Thyroid gland (tissue), 4 donors: ENCODE data around the gene KRTAP2-4. TPM values are rescaled to one million over a fixed set of nuclear protein-coding genes. Genes with fewer than 3 reads are reported as not detected.
"Not testable (repeated sequence)": the region's sequence is repeated elsewhere in the genome, so short reads cannot be mapped to it uniquely, and the experiment has no call there.

Experiments used
- DNase-seq, 2 donors: peaks; one replicate each; pipeline ENCODE4 v3.0.0-alpha.2; 2019
- H3K27ac ChIP-seq, 3 donors: fragments of 200-600 bp; sonication (generic); 1 replicate in 2 of 3; 2 replicates in 1 of 3; pipeline ENCODE4 v1.5.1; 2016 to 2019; ENCODE audit warnings: mild to moderate bottlenecking in 1 of 3, moderate library complexity in 1 of 3
- H3K27me3 ChIP-seq: fragments of 200-600 bp; sonication (generic); one replicate; pipeline ENCODE4 v1.5.1; 2019
- H3K36me3 ChIP-seq, 2 donors: fragments of 200-600 bp; sonication (generic); one replicate each; pipeline ENCODE4 v1.5.1; 2016 to 2019
- H3K4me1 ChIP-seq, 2 donors: fragments of 200-600 bp; sonication (generic); one replicate each; pipeline ENCODE4 v1.5.1; 2017 to 2019
- H3K4me3 ChIP-seq, 3 donors: fragments of 200-600 bp; sonication (generic); replicated peaks in 1 of 3; 1 replicate in 2 of 3; 2 replicates in 1 of 3; pipeline ENCODE4 v1.5.1; 2016; ENCODE audit warnings: mild to moderate bottlenecking in 1 of 3
- H3K9me3 ChIP-seq: fragments of 200-600 bp; sonication (generic); one replicate; pipeline ENCODE4 v1.5.1; 2017
- POLR2A ChIP-seq, 2 donors: fragments of 450-650 bp; IDR thresholded peaks; one replicate each; pipeline ENCODE4 v1.6.1; 2017; ENCODE audit warnings: antibody characterized with exemption in 2 of 2, mild to moderate bottlenecking in 2 of 2, moderate library complexity in 1 of 2
- WGBS, 2 donors: methylation state at CpG; one replicate each; pipeline ENCODE4 v1.1.5; 2017; 5-methylcytosine and 5-hydroxymethylcytosine counted together
- intact Hi-C: fragments of 100-400 bp; cut with DNase I; formaldehyde crosslinking; loops from one replicate; pipeline ENCODE4 v1.15.1; 2023
- total RNA-seq, 4 donors: library from RNA; depleted of rRNA; stranded (reverse); fragments of >200 nt; gene quantifications; one replicate each; pipeline ENCODE4 v1.2.3, GENCODE V29; 2016
- TF ChIP-seq, protein P1 (sequence below), 6 experiments: fragments of 200-600 bp in 3 of 6; fragments of 450-650 bp in 3 of 6; sonication (generic) in 3 of 6; IDR thresholded peaks; one replicate each; pipeline ENCODE4 v1.5.1; 2016 to 2019; ENCODE audit warnings: antibody characterized with exemption in 6 of 6, mild to moderate bottlenecking in 2 of 6, inconsistent platforms in 1 of 6, moderate library complexity in 1 of 6

KRTAP2-4 gene
- total RNA-seq, 4 donors from 2014 or later = not detected

DNA sequence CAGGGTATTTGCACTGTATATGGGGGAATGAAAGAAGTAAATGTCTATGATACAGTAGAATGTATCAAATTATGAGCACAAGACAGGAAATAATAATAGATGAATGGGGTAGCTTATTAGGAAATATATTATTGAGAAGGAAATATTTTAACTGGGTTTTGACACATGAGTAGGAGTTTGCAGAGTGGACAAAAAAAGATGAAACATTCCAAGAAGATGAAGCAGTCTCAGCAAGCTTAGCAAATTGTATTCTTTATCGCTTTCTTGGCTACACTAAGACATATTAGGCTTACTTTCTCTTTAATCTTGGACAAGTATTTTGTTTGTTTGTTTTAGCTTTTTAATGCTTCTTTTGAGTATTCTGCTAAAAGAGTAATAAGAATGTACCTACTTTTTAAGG is 38.2 kb upstream of the KRTAP2-4 start:
- no peak for DNase-seq
- no peaks in the 10 kb centered on the region for H3K4me1 ChIP-seq
- H3K27me3 ChIP-seq = no peaks in the 10 kb centered on the region
- no peaks in the 10 kb centered on the region for H3K36me3 ChIP-seq
- no peak for TF ChIP-seq POLR2A (IDR thresholded peaks at IDR 0.05)
- TF ChIP-seq, protein P1, sequence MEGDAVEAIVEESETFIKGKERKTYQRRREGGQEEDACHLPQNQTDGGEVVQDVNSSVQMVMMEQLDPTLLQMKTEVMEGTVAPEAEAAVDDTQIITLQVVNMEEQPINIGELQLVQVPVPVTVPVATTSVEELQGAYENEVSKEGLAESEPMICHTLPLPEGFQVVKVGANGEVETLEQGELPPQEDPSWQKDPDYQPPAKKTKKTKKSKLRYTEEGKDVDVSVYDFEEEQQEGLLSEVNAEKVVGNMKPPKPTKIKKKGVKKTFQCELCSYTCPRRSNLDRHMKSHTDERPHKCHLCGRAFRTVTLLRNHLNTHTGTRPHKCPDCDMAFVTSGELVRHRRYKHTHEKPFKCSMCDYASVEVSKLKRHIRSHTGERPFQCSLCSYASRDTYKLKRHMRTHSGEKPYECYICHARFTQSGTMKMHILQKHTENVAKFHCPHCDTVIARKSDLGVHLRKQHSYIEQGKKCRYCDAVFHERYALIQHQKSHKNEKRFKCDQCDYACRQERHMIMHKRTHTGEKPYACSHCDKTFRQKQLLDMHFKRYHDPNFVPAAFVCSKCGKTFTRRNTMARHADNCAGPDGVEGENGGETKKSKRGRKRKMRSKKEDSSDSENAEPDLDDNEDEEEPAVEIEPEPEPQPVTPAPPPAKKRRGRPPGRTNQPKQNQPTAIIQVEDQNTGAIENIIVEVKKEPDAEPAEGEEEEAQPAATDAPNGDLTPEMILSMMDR (IDR thresholded peaks at IDR 0.05) = no peak
- intact Hi-C loops = no loop called here
- WGBS, 2 donors = 88 to 94% methylated on average over 1 of the region's 1 CpG
- no peak overlapping the region for H3K27ac ChIP-seq
- H3K4me3 ChIP-seq = no peak overlapping the region
- no peaks in the 10 kb centered on the region for H3K9me3 ChIP-seq

DNA sequence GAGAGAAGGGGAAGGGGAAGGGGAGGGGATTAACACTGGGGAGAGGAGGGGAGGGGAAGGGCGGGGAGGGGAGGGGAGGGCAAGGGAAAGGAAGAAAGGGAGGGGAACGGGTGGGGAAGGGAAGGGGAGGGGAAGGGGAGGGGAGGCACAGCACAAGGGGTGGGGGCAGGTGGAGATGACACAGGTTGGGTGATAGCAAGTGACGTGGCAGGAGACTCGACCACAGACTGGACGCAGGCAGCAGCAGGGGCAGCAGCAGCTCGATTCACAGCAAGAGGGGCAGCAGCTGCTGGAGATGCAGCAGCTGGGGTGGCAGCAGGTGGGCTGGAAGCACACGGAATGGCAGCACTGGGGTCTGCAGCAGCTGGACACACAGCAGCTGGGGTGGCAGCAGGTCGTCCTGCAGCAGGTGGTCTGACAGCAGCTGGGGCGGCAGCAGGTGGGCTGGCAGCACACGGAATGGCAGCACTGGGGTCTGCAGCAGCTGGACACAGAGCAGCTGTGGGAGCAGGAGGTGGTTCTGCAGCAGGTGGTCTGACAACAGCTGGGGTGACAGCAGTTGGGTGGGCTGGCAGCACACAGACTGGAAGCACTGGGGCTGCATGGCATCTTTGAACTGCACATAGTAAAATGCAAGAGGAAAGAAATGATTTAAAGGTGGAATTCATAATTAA is 36.0 kb upstream of the KRTAP2-4 start, which contains the start of gene KRTAP4-16:
Gene KRTAP4-16 (minus strand): TSS at position 624 of the 674 bp plus-strand sequence. CDS start 0 bp downstream, at position 624.
- intact Hi-C loops = no loop called here
- DNase-seq = no peak
- no peaks in the 10 kb centered on the region for H3K36me3 ChIP-seq

DNA sequence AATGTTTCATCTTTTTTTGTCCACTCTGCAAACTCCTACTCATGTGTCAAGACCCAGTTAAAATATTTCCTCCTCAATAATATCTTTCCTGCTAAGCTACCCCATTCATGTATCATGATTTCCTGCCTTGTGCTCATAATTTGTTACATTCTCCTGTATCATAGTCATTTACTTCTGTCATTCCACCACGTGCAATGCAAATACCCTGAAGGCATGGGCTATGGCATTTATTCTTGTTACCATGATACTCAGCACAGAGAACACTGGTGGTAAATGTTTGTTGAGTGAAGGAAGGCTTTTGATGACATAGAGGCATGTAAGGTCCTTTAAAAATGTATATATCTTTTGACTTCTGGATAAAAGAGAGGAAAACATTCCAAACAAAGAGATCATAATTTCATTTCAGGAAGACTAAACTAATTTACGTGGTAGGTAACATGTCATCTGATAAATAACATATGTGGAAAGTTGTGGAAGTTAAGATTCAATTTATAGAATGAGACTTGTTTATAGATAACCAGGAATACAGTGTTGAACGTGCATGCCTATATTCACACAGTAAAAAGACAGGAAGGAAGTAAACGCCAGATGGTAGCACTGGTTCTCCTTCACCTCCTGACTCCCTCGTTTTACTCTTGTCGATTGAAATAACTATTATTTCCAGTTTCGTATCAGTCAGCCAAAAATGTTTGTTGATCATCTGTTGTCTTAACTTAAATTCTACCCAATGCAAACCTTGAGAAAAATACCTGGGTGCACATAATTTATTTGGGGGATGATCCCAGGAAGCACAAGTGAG is 34.2 kb upstream of the KRTAP2-4 start:
- H3K4me1 ChIP-seq, H3K4me3 ChIP-seq, H3K27ac ChIP-seq, intact Hi-C loops, H3K27me3 ChIP-seq, H3K36me3 ChIP-seq, DNase-seq, H3K9me3 ChIP-seq: not testable (repeated sequence)
- 68 to 74% methylated on average over 7 of the region's 7 CpGs for WGBS, 2 donors

More for the DNA sequence above, 36.0 kb upstream of the KRTAP2-4 start, which contains the start of gene KRTAP4-16:
- Histone ChIP-seq H3K4me1 (no peaks in the 10 kb centered on the region), H3K9me3 (no peaks in the 10 kb centered on the region), H3K27ac (no peak within 1 kb of the TSS), H3K4me3 (no peak within 1 kb of the TSS), H3K27me3 (no peaks in the 10 kb centered on the region)
- 56 to 63% methylated on average over 8 to 10 of the region's 10 CpGs for WGBS, 2 donors
- TF ChIP-seq POLR2A (IDR thresholded peaks at IDR 0.05) = no peak
- TF ChIP-seq, protein P1 (IDR thresholded peaks at IDR 0.05) = no peak

DNA sequence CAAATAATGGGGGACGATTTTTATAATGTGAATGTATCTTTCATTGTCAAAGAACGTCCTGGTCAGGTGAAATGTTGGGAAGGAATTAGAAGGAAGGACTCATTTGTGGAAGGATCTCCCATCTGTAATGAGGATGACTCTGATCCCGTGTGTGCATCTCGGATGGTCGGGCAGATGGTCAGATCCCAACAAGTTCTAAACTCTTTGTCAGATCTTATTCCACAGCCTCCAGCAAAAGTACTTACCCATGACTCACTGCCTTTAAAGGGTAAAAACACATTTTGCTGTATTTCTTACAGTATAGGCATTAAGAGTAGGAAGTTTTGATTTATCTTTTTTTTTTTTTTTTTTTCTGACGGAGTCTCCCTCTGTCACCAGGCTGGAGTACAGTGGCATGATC is 32.8 kb upstream of the KRTAP2-4 start:
- WGBS, 2 donors = 93 to 94% methylated on average over 6 of the region's 6 CpGs
- Histone ChIP-seq H3K9me3 (no peaks in the 10 kb centered on the region), H3K4me3 (no peak overlapping the region), H3K36me3 (no peaks in the 10 kb centered on the region), H3K27me3 (no peaks in the 10 kb centered on the region), H3K27ac (no peak overlapping the region), H3K4me1 (no peaks in the 10 kb centered on the region)
- intact Hi-C loops = no loop called here
- DNase-seq = no peak
- TF ChIP-seq, protein P1 (IDR thresholded peaks at IDR 0.05) = no peak
- TF ChIP-seq POLR2A (IDR thresholded peaks at IDR 0.05) = no peak

DNA sequence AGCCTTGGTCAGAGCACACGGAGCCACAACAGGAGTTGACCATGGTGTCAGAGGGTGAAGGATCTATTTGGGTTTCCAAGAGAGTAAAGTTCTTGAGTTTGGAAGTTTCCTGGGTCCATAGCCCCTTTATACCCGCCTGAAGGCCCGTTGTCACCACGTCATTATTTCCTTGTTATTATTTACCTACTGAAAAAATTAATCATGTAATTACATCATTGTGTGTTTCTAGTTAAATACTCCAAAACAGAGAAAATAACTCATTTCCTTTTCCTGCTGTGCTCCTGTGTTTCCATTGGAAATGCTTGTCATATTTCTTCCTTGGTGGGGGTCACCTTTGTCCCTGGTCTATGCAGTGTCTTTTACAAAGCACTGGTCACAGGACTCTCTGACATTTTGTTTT is 32.4 kb upstream of the KRTAP2-4 start, which contains the start of gene KRTAP4-8:
Gene KRTAP4-8 (minus strand): TSS at position 101 of the 400 bp plus-strand sequence. CDS start 58 bp downstream, at position 43.
- intact Hi-C loops = no loop called here
- no peaks in the 10 kb centered on the region for H3K36me3 ChIP-seq
- TF ChIP-seq POLR2A (IDR thresholded peaks at IDR 0.05) = no peak
- TF ChIP-seq, protein P1 (IDR thresholded peaks at IDR 0.05) = no peak
- no peak within 1 kb of the TSS for H3K27ac ChIP-seq
- 75% methylated on average over 4 of the region's 4 CpGs for WGBS, 2 donors
- DNase-seq = no peak
- H3K4me3 ChIP-seq = no peak within 1 kb of the TSS
- no peaks in the 10 kb centered on the region for H3K9me3 ChIP-seq
- no peaks in the 10 kb centered on the region for H3K27me3 ChIP-seq
- no peaks in the 10 kb centered on the region for H3K4me1 ChIP-seq
